PC-9 (cell line): Measurements from ENCODE around the gene PBX4. TPM values are rescaled to one million over a fixed set of nuclear protein-coding genes. Genes with fewer than 3 reads are reported as not detected.

Source experiments
- BruUV-seq: library from RNA; stranded (reverse); fragments of 400-500 nt; replicated peaks from 2 replicates; lab custom pipeline; 2021; lab: Mats Ljungman, UMichigan
- CTCF ChIA-PET: fragments of 300-600 bp; sonication (Branson Sonifier 250); formaldehyde crosslinking; loops from one replicate; lab custom pipeline; 2022; ENCODE audit warnings: antibody characterized with exemption; lab: Charles Lee
- POLR2A ChIA-PET: fragments of 300-600 bp; sonication (Branson Sonifier 250); formaldehyde crosslinking; loops from one replicate; lab custom pipeline; 2022; ENCODE audit warnings: antibody characterized with exemption; ENCODE audit not compliant: unreplicated experiment; lab: Charles Lee
- DNase-seq, 2 experiments: peaks; one replicate each; pipeline versions ENCODE4 v3.0.0 to v3.0.0-alpha.2; 2015 to 2022; ENCODE audit warnings: mixed read lengths in 1 of 2
- H2AFZ ChIP-seq: fragments of 200-600 bp; sonication (generic); 2 replicates; pipeline ENCODE4 v1.8.1; 2017; ENCODE audit warnings: antibody characterized with exemption
- H3F3A ChIP-seq: fragments of 200-600 bp; sonication (generic); 2 replicates; pipeline ENCODE4 v1.8.1; 2017; ENCODE audit warnings: antibody characterized with exemption, mild to moderate bottlenecking, low read depth; ENCODE audit not compliant: insufficient read depth
- H3K27ac ChIP-seq: fragments of 200-600 bp; sonication (generic); 2 replicates; pipeline ENCODE4 v1.6.1; 2016; ENCODE audit warnings: mixed run types
- H3K27me3 ChIP-seq: fragments of 200-600 bp; sonication (generic); 2 replicates; pipeline ENCODE4 v1.6.1; 2016; ENCODE audit warnings: low read depth, mixed run types; ENCODE audit not compliant: insufficient read depth
- H3K36me3 ChIP-seq: fragments of 200-600 bp; sonication (generic); 2 replicates; pipeline ENCODE4 v1.6.1; 2016; ENCODE audit warnings: low read depth, mixed run types
- H3K4me1 ChIP-seq: fragments of 200-600 bp; sonication (generic); replicated peaks from 2 replicates; pipeline ENCODE4 v1.6.1; 2016; ENCODE audit warnings: mixed run types; ENCODE audit not compliant: insufficient read depth
- H3K4me2 ChIP-seq: fragments of 200-600 bp; sonication (generic); 2 replicates; pipeline ENCODE4 v1.6.1; 2017; ENCODE audit warnings: mixed run types
- H3K4me3 ChIP-seq: fragments of 200-600 bp; sonication (generic); 2 replicates; pipeline ENCODE4 v1.6.1; 2016; ENCODE audit warnings: mixed run types
- H3K79me2 ChIP-seq: fragments of 200-600 bp; sonication (generic); 2 replicates; pipeline ENCODE4 v1.6.1; 2017; ENCODE audit warnings: low read depth, mixed run types
- H3K9me2 ChIP-seq: fragments of 200-600 bp; sonication (generic); 2 replicates; pipeline ENCODE4 v1.8.1; 2017; ENCODE audit warnings: mild to moderate bottlenecking; ENCODE audit not compliant: insufficient read depth
- H3K9me3 ChIP-seq: fragments of 200-600 bp; sonication (generic); 2 replicates; pipeline ENCODE4 v1.8.1; 2016; ENCODE audit warnings: low read depth; ENCODE audit not compliant: insufficient read depth
- H4K20me1 ChIP-seq: fragments of 200-600 bp; sonication (generic); 2 replicates; pipeline ENCODE4 v1.8.1; 2017; ENCODE audit not compliant: insufficient read depth
- CTCF ChIP-seq: fragments of 200-600 bp; sonication (generic); conservative IDR thresholded peaks from 2 replicates; pipeline ENCODE4 v1.6.1; 2017; ENCODE audit warnings: mixed run types, antibody characterized with exemption, mild to moderate bottlenecking, moderate library complexity
- EZH2 ChIP-seq: fragments of 200-600 bp; sonication (generic); IDR thresholded peaks from 2 replicates; pipeline ENCODE4 v1.8.0; 2017; ENCODE audit warnings: antibody characterized with exemption, low read depth
- intact Hi-C: fragments of 100-400 bp; cut with micrococcal nuclease; formaldehyde crosslinking; loops from one replicate; pipeline ENCODE4 v1.10.0; 2022; ENCODE audit not compliant: unreplicated experiment
- total RNA-seq: library from RNA; stranded (reverse); gene quantifications from 2 replicates; pipeline ENCODE4 v1.2.3, GENCODE V29; 2021

The PBX4 gene
- total RNA-seq, 1 experiment from 2014 or later = 5.7 TPM

GRCh38 chr19:19551853-19552192 is 66.7 kb downstream of the PBX4 start:
- no peaks in the 10 kb centered on the region for H4K20me1 ChIP-seq
- ChIA-PET POLR2A (no interaction called here), CTCF (interaction anchor here (0.9 kb wide), 1 partner anchor 77 kb away, joined by 3 read pairs; the partner anchor contains the start of gene LPAR2)
- no peaks in the 10 kb centered on the region for H3K27me3 ChIP-seq
- TF ChIP-seq EZH2 (no peak), CTCF (no peak)
- H3K4me3 ChIP-seq = no peak overlapping the region
- DNase-seq = peak in 1 of 2 experiments; percentile 29
- no peak overlapping the region for H2AFZ ChIP-seq
- H3F3A ChIP-seq = peaks cover 22% of the 10 kb centered on the region
- intact Hi-C loops = loop anchor here (5.0 kb wide), 1 partner anchor 90 kb away; the partner anchor contains the start of gene GMIP
- H3K36me3 ChIP-seq = no peaks in the 10 kb centered on the region
- no peaks in the 10 kb centered on the region for H3K9me3 ChIP-seq
- no peaks in the 10 kb centered on the region for H3K9me2 ChIP-seq
- BruUV-seq = no TSS peak
- no peak overlapping the region for H3K27ac ChIP-seq
- H3K4me2 ChIP-seq = no peak overlapping the region
- H3K79me2 ChIP-seq = no peaks in the 10 kb centered on the region
- H3K4me1 ChIP-seq = peaks cover 3% of the 10 kb centered on the region; the same call in 1 of the 2 replicates

GRCh38 chr19:19550972-19551852 is 67.3 kb downstream of the PBX4 start:
- Histone ChIP-seq H3F3A (peaks cover 22% of the 10 kb centered on the region), H3K27ac (no peak overlapping the region), H4K20me1 (no peaks in the 10 kb centered on the region), H2AFZ (no peak overlapping the region), H3K9me2 (no peaks in the 10 kb centered on the region), H3K36me3 (no peaks in the 10 kb centered on the region), H3K4me1 (peaks cover 9% of the 10 kb centered on the region), H3K4me3 (no peak overlapping the region), H3K79me2 (no peaks in the 10 kb centered on the region), H3K9me3 (no peaks in the 10 kb centered on the region), H3K27me3 (no peaks in the 10 kb centered on the region), H3K4me2 (no peak overlapping the region)
- CTCF ChIA-PET = interaction anchor here (0.9 kb wide), 1 partner anchor 77 kb away, joined by 3 read pairs; the partner anchor contains the start of gene LPAR2
- BruUV-seq = no TSS peak
- intact Hi-C loops = loop anchor here (5.0 kb wide), 1 partner anchor 91 kb away; the partner anchor contains the start of gene GMIP
- POLR2A ChIA-PET = no interaction called here
- TF ChIP-seq CTCF (no peak), EZH2 (no peak)
- DNase-seq = no peak

- peaks cover 22% of the 10 kb centered on the region for H3F3A ChIP-seq
- H3K9me3 ChIP-seq = no peaks in the 10 kb centered on the region
- no TSS peak for BruUV-seq
- H3K4me2 ChIP-seq = no peak overlapping the region
- peaks cover 11% of the 10 kb centered on the region for H3K4me1 ChIP-seq
- H3K4me3 ChIP-seq = no peak overlapping the region
- CTCF ChIA-PET = no interaction called here
- no peaks in the 10 kb centered on the region for H3K36me3 ChIP-seq
- H2AFZ ChIP-seq = no peak overlapping the region
- H3K9me2 ChIP-seq = no peaks in the 10 kb centered on the region
- no peak for DNase-seq
- H3K27ac ChIP-seq = no peak overlapping the region
- POLR2A ChIA-PET = no interaction called here
- intact Hi-C loops = loop anchor here (5.0 kb wide), 1 partner anchor 92 kb away; the partner anchor contains the start of gene GMIP
- no peaks in the 10 kb centered on the region for H3K27me3 ChIP-seq
- no peaks in the 10 kb centered on the region for H3K79me2 ChIP-seq
- H4K20me1 ChIP-seq = no peaks in the 10 kb centered on the region
- no peak for TF ChIP-seq EZH2
- no peak for TF ChIP-seq CTCF
Measured at GRCh38 chr19:19550485-19550929, 68.0 kb downstream of the PBX4 start.
